ENCODE results near the gene SPSB3.
"Not testable (repeated sequence)": the region's sequence is repeated elsewhere in the genome, so short reads cannot be mapped to it uniquely, and the experiment has no call there.

The SPSB3 gene

GRCh38 chr16:1810536-1810935, 28.2 kb upstream of the SPSB3 start:
- no peak for TF ChIP-seq CTCF (conservative IDR thresholded peaks at IDR 0.05)
- no peak overlapping the region for H3K27ac ChIP-seq

DNA sequence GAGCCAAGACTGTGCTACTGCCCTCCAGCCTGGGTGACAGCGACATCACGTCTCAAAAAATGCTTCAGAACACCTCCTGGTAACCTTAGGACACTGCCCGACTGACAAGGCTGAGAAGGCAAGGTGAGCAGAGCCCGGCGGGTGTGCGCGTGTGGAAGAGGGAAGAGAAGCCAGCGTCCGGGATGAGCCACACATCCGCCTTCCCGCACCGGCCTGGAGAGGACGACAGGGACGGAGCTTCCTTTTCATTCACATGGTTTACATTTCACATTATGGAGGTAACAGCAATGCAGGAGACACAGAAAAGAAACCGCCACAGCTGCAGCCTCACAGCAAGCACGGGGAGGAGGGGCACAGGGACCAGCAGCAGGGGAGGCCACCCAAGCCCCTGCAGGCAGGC, 27.7 kb upstream of the SPSB3 start:
- TF ChIP-seq CTCF (conservative IDR thresholded peaks at IDR 0.05) = no peak
- no peak overlapping the region for H3K27ac ChIP-seq

DNA sequence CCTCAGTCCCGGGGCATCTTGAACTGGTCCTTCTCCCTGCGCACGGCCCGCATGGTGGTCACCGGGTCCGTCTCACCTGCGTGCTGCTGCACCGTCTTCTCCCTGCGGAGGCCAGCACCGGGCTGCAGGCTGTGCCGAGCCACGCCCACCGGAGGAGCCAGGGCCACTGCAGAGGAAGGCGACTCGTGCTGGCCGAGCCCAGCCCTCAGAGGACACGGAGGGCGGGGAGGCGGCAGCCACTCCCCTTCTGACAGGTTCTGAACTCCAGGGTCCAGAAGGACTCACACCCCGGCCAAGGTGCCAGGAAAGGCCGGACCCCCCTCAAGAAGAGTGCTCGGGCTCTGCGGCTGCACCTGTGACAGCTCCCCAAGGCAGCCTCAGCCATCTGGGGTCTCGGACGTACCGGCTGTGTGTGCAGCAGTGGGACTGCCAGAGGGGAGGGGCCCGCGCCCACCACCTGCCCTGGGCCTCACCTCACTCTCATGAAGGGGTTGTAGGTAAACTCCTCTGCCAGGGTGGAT, 27.0 kb upstream of the SPSB3 start:
- H3K27ac ChIP-seq = no peak overlapping the region
- TF ChIP-seq CTCF (conservative IDR thresholded peaks at IDR 0.05) = no peak

DNA sequence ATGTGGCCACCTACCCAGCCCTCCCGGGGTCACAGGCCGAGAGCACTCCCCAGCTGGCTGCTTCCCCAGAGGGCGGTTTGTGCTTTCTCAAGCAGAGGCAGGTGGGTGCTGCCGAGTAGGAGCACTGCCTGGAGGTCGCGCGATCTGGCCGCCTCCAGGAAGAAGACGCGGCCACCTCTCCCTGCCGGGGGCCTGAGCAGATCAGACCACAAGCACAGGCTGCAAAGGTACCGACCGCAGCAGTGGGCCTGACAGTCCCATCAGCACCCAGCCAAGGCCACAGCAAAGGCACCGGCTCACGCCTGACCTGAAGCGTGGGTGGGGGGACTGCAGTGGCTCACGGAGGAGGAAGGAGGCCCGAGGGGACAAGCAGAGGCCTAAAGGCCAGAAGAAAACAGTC, 26.3 kb upstream of the SPSB3 start:
- H3K27ac ChIP-seq = no peak overlapping the region
- TF ChIP-seq CTCF (conservative IDR thresholded peaks at IDR 0.05) = no peak

GRCh38 chr16:1807626-1808025, 25.3 kb upstream of the SPSB3 start:
- no peak for TF ChIP-seq CTCF (conservative IDR thresholded peaks at IDR 0.05)
- no peak overlapping the region for H3K27ac ChIP-seq

DNA sequence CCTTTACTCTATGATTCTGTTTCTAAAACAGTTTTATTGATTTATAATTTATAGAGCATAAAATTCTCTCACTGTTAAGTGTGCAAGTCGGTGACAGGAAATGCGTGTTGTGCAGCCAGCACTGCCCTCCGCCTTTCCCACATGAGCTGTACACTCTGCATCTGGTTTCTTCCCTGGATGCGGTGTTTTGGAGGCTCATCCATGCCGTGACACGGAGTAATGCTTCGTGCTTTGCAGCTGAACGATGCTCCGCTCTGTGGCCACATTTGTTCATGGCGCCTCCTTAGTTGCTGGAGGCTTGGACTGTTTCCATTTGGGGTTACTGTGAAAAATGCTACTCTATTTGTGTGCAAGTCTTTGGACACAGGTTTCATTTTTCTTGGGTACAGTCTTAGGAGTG, 18.3 kb upstream of the SPSB3 start:
- TF ChIP-seq CTCF (conservative IDR thresholded peaks at IDR 0.05) = no peak
- peak overlapping the region; percentile 20; the same call in 1 of the 2 replicates for H3K27ac ChIP-seq

DNA sequence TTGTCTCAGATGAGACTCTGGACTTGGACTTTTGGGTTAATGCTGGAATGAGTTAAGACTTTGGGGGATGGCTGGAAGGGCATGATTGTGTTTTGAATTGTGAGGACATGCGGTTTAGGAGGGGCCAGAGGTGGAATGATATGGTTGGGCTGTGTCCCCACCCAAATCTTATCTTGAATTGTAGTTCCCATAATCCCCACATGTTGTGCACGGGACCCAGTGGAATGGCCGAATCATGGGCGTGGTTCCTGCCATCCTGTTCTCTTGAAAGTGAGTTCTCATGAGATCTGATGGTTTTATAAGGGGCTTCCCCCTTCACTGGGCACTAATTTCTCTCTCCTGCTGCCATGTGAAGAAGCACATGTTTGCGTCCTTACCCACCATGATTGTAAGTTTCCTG, 16.9 kb upstream of the SPSB3 start:
- H3K27ac ChIP-seq = not testable (repeated sequence)

DNA sequence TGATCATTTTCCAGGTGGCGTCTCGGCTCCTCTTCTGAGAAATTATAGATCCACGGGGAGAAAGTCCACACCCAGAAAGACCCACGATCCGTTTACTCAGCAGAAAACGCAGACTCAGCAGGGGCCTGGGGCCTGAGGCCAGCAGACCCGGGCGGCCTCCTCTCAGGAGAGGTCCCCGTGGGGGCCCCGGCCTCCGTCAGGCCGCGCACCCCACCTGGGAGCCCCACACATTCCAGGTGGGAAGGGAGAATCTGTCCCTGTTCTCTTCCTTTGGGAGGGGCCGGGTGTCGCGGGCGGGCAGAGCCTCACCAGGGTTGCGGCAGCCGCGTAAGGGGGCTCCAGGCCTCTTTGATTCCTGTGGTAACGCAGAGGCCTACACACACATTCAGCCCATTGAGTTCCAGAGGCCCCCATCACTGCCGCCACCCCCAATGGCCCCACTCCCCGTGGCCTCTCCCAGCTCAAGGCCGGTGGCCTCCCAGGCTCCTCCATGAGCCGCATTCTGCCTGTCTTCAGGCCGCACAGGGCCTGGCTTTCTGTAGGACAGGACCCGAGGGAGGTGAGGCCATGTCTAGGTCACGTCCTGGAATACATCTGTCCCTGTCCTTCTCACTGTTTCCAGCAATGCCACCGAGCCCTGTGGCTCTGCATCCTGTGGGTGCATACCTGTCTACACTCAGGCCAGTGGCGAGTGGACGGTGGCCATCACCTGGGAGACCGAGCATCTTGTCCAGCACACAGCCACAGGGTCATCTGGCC, 12.7 kb upstream of the SPSB3 start:
- TF ChIP-seq CTCF (conservative IDR thresholded peaks at IDR 0.05) = no peak
- H3K27ac ChIP-seq = no peak overlapping the region

Data from VCaP (cell line).